ENCODE measurements around the gene PIP4P1. TPM values are rescaled to one million over a fixed set of nuclear protein-coding genes. Genes with fewer than 3 reads are reported as not detected.

The PIP4P1 gene
- total RNA-seq, 1 donor from 2014 or later, result 40.2 TPM

DNA sequence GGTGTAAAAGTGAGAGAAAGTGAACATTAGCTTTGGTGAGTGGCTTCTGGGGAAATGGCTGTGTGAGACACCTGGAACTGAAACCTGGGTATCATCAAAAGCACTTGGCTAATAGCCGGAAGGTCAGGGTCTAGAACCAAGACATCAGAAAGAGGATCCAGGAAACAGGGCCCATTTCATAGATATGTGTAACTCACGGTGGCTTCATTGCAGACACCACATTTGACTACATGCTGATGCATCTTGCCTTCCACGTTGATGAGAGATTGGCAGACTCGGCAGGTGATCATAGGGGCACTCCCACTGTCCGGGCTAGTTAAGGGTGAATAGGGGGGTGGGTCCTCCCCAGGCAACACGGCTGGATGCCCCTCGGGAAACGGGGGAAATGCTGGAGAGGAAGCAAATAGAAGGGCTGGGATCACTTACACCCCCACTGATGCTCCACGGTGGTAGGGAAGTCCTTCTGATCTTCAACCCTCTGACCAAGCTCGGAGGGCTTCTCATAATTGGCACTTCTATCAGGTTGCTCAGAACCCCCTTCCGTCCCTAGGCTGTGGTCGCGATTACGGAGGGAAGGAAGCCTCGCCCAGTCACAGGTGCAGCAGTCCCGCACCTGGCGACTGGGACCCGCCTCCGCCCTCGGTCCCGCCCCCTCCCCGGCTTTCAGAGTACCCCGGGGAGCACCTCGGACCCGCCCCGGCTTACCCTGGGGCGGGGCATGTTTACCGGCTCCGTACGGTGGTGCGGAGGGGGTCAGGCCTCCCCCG is 593 bp downstream of the PIP4P1 start:
- TF ChIP-seq, protein P1, sequence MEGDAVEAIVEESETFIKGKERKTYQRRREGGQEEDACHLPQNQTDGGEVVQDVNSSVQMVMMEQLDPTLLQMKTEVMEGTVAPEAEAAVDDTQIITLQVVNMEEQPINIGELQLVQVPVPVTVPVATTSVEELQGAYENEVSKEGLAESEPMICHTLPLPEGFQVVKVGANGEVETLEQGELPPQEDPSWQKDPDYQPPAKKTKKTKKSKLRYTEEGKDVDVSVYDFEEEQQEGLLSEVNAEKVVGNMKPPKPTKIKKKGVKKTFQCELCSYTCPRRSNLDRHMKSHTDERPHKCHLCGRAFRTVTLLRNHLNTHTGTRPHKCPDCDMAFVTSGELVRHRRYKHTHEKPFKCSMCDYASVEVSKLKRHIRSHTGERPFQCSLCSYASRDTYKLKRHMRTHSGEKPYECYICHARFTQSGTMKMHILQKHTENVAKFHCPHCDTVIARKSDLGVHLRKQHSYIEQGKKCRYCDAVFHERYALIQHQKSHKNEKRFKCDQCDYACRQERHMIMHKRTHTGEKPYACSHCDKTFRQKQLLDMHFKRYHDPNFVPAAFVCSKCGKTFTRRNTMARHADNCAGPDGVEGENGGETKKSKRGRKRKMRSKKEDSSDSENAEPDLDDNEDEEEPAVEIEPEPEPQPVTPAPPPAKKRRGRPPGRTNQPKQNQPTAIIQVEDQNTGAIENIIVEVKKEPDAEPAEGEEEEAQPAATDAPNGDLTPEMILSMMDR (IDR thresholded peaks at IDR 0.05), result no peak
- Histone ChIP-seq H3K4me1 (peaks cover 33% of the 10 kb centered on the region), H3K27me3 (no peaks in the 10 kb centered on the region), H3K4me3 (peak overlapping the region; percentile 97), H3K9me3 (no peaks in the 10 kb centered on the region), H3K27ac (peak overlapping the region; percentile 89), H3K36me3 (peaks cover 43% of the 10 kb centered on the region)
- DNase-seq, result peak; percentile 87
- intact Hi-C loops (cut with DNase I), result no loop called here
- peak; percentile 54 for ATAC-seq

GRCh38 chr14:20458031-20458789 is 3.0 kb downstream of the PIP4P1 start:
- intact Hi-C loops (cut with DNase I), result no loop called here
- no peak overlapping the region for H3K27ac ChIP-seq
- no peak for DNase-seq

GRCh38 chr14:20456971-20457370 is 4.3 kb downstream of the PIP4P1 start:
- intact Hi-C loops (cut with DNase I), result no loop called here
- Histone ChIP-seq H3K4me3 (no peak overlapping the region), H3K27me3 (no peaks in the 10 kb centered on the region), H3K9me3 (no peaks in the 10 kb centered on the region), H3K36me3 (peaks cover 48% of the 10 kb centered on the region), H3K27ac (no peak overlapping the region), H3K4me1 (peaks cover 44% of the 10 kb centered on the region)
- DNase-seq (no peak), ATAC-seq (no peak)
- TF ChIP-seq, protein P1 (IDR thresholded peaks at IDR 0.05), result no peak

More at GRCh38 chr14:20458031-20458789, 3.0 kb downstream of the PIP4P1 start:
- Histone ChIP-seq H3K4me3 (no peak overlapping the region), H3K27me3 (no peaks in the 10 kb centered on the region), H3K4me1 (peaks cover 44% of the 10 kb centered on the region), H3K36me3 (peaks cover 43% of the 10 kb centered on the region), H3K9me3 (no peaks in the 10 kb centered on the region)
- ATAC-seq, result no peak
- TF ChIP-seq, protein P1 (IDR thresholded peaks at IDR 0.05), result no peak

- no peaks in the 10 kb centered on the region for H3K9me3 ChIP-seq
- H3K36me3 ChIP-seq, result peaks cover 62% of the 10 kb centered on the region
- intact Hi-C loops (cut with DNase I), result no loop called here
- H3K27ac ChIP-seq, result peak overlapping the region; percentile 92
- DNase-seq, result no peak
- no peaks in the 10 kb centered on the region for H3K27me3 ChIP-seq
- peaks cover 43% of the 10 kb centered on the region for H3K4me1 ChIP-seq
- TF ChIP-seq, protein P1 (IDR thresholded peaks at IDR 0.05), result no peak
- peak; percentile 69 for ATAC-seq
- peak overlapping the region; percentile 74 for H3K4me3 ChIP-seq
Measured at GRCh38 chr14:20455355-20456300, 5.6 kb downstream of the PIP4P1 start.
